Measurements from ENCODE around the gene RUNX2. TPM values are rescaled to one million over a fixed set of nuclear protein-coding genes. Genes with fewer than 3 reads are reported as not detected.
A peak's percentile ranks its signal among the peaks of the same experiment; 100 is the strongest.

RUNX2 gene
- total RNA-seq, 2 experiments from 2014 or later = 8.0 to 9.3 TPM

- intact Hi-C loops (cut with micrococcal nuclease) = no loop called here
- ATAC-seq (peak; percentile 84), DNase-seq (peak; percentile 74)
- no peak for TF ChIP-seq CTCF (IDR thresholded peaks at IDR 0.05)
- peaks cover 38% of the 10 kb centered on the region for H3K4me1 Mint-ChIP-seq (ENCODE audit: low read depth)
- H3K36me3 Mint-ChIP-seq (ENCODE audit: low read depth) = peaks cover 3% of the 10 kb centered on the region
- CTCF ChIA-PET = interaction anchor here (1.6 to 1.8 kb wide), 2 partner anchors 21 to 37 kb away, joined by 4 read pairs; no protein-coding TSS in a partner anchor
- no peaks in the 10 kb centered on the region for H3K27me3 Mint-ChIP-seq
- peaks cover 24% of the 10 kb centered on the region for H3K9me3 Mint-ChIP-seq
- POLR2A ChIA-PET = interaction anchor here (1.0 to 1.6 kb wide), 4 partner anchors 14 to 92 kb away, joined by 3 to 4 read pairs (median 4); no protein-coding TSS in a partner anchor
- H3K27ac Mint-ChIP-seq = peak overlapping the region; percentile 77
- peak overlapping the region; percentile 45 for H3K4me3 Mint-ChIP-seq
Measured at GRCh38 chr6:45677381-45678284, 349.5 kb downstream of the RUNX2 start.

- ATAC-seq (no peak), DNase-seq (no peak)
- POLR2A ChIA-PET = interaction anchor here (1.0 to 1.1 kb wide), 2 partner anchors 20 to 93 kb away, joined by 3 to 4 read pairs; no protein-coding TSS in a partner anchor
- H3K4me3 Mint-ChIP-seq = no peak overlapping the region
- no peaks in the 10 kb centered on the region for H3K27me3 Mint-ChIP-seq
- H3K36me3 Mint-ChIP-seq (ENCODE audit: low read depth) = peaks cover 2% of the 10 kb centered on the region
- intact Hi-C loops (cut with micrococcal nuclease) = no loop called here
- peaks cover 24% of the 10 kb centered on the region for H3K9me3 Mint-ChIP-seq
- TF ChIP-seq CTCF (IDR thresholded peaks at IDR 0.05) = no peak
- CTCF ChIA-PET = interaction anchor here (1.8 kb wide), 1 partner anchor 20 kb away, joined by 4 read pairs; no protein-coding TSS in a partner anchor
- peaks cover 38% of the 10 kb centered on the region for H3K4me1 Mint-ChIP-seq (ENCODE audit: low read depth)
- no peak overlapping the region for H3K27ac Mint-ChIP-seq
Measured at GRCh38 chr6:45678285-45678607, 350.1 kb downstream of the RUNX2 start.

GRCh38 chr6:45679163-45679562 is 351.0 kb downstream of the RUNX2 start:
- ATAC-seq (no peak), DNase-seq (no peak)
- H3K36me3 Mint-ChIP-seq (ENCODE audit: low read depth) = peaks cover 2% of the 10 kb centered on the region
- H3K4me1 Mint-ChIP-seq (ENCODE audit: low read depth) = peaks cover 38% of the 10 kb centered on the region
- no peak overlapping the region for H3K27ac Mint-ChIP-seq
- ChIA-PET CTCF (no interaction called here), POLR2A (no interaction called here)
- intact Hi-C loops (cut with micrococcal nuclease) = no loop called here
- no peaks in the 10 kb centered on the region for H3K27me3 Mint-ChIP-seq
- no peak for TF ChIP-seq CTCF (IDR thresholded peaks at IDR 0.05)
- peaks cover 25% of the 10 kb centered on the region for H3K9me3 Mint-ChIP-seq
- no peak overlapping the region for H3K4me3 Mint-ChIP-seq

- CTCF ChIA-PET = no interaction called here
Measured at GRCh38 chr6:45679631-45680030, 351.5 kb downstream of the RUNX2 start.

More at GRCh38 chr6:45679631-45680030, 351.5 kb downstream of the RUNX2 start:
- Mint-ChIP-seq H3K27me3 (no peaks in the 10 kb centered on the region), H3K36me3 (ENCODE audit: low read depth) (peaks cover 2% of the 10 kb centered on the region), H3K9me3 (peaks cover 25% of the 10 kb centered on the region), H3K4me3 (no peak overlapping the region), H3K27ac (no peak overlapping the region), H3K4me1 (ENCODE audit: low read depth) (peaks cover 38% of the 10 kb centered on the region)
- POLR2A ChIA-PET = no interaction called here
- intact Hi-C loops (cut with micrococcal nuclease) = no loop called here
- no peak for ATAC-seq
- no peak for TF ChIP-seq CTCF (IDR thresholded peaks at IDR 0.05)
- DNase-seq = no peak
